GM12874 (cell line): Measurements from ENCODE around the gene PEA15.

ENCODE experiments used
- TF ChIP-seq, protein P1 (sequence below): IDR thresholded peaks from 2 replicates; pipeline ENCODE4 v1.5.1; 2011; ENCODE audit warnings: low read depth, mild to moderate bottlenecking, control low read depth, low read length, moderate library complexity; ENCODE audit not compliant: insufficient read depth

The PEA15 gene

DNA sequence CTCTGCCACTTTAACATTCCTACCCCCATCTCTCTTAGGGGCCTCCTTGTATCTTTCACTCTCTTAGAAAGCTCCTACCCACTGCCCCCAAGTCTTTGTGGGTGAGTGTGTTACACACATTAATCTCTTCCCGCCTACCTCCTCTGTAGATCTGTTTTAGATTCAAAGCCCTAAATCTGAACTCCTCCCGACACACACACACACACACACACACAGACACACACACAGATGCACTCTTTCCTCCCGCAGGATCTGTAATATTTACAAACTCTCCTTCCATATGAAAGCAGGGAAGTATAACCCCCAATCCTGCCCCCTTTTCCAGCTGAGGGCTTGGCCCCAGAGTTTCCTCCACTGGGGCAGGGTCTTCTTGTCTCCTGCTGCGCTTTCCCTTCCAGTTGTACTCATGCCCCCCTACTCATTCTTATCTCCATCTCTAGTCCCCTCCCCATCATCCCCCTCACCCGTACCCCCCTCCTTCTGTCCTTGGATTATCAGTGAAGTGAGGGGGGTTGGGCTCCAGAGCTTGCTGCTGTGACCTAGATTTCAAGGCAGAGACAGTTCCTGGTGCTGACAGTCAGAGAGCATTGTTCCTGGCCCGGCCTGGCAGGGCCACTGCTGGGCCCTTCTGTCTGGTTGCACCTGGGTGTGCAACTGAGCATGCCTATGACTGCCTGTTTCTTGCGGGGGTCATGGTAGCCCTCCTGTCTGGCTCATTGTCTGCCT lies 4.3 kb downstream of the PEA15 start:
- TF ChIP-seq, protein P1, sequence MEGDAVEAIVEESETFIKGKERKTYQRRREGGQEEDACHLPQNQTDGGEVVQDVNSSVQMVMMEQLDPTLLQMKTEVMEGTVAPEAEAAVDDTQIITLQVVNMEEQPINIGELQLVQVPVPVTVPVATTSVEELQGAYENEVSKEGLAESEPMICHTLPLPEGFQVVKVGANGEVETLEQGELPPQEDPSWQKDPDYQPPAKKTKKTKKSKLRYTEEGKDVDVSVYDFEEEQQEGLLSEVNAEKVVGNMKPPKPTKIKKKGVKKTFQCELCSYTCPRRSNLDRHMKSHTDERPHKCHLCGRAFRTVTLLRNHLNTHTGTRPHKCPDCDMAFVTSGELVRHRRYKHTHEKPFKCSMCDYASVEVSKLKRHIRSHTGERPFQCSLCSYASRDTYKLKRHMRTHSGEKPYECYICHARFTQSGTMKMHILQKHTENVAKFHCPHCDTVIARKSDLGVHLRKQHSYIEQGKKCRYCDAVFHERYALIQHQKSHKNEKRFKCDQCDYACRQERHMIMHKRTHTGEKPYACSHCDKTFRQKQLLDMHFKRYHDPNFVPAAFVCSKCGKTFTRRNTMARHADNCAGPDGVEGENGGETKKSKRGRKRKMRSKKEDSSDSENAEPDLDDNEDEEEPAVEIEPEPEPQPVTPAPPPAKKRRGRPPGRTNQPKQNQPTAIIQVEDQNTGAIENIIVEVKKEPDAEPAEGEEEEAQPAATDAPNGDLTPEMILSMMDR, result no peak

DNA sequence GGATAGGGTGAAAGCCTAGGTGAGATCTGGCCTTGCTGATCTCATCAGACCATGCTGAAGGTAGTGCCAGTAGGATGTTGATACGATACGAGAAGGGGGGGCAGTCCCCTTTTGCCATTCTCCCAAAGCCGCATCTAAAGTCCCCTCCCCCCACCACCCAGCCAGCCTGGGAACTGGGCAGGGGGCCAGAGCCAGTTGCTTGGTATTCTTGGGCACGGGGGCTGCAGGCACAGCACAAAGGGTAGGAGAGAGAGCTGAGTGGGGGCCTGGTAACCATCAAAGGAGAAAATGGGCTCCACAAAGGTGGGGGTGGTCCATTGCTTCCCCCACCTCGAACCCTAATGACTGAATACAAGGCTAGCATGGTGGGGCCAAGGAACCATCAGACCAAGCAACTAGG lies 5.4 kb downstream of the PEA15 start:
- TF ChIP-seq, protein P1, result no peak

DNA sequence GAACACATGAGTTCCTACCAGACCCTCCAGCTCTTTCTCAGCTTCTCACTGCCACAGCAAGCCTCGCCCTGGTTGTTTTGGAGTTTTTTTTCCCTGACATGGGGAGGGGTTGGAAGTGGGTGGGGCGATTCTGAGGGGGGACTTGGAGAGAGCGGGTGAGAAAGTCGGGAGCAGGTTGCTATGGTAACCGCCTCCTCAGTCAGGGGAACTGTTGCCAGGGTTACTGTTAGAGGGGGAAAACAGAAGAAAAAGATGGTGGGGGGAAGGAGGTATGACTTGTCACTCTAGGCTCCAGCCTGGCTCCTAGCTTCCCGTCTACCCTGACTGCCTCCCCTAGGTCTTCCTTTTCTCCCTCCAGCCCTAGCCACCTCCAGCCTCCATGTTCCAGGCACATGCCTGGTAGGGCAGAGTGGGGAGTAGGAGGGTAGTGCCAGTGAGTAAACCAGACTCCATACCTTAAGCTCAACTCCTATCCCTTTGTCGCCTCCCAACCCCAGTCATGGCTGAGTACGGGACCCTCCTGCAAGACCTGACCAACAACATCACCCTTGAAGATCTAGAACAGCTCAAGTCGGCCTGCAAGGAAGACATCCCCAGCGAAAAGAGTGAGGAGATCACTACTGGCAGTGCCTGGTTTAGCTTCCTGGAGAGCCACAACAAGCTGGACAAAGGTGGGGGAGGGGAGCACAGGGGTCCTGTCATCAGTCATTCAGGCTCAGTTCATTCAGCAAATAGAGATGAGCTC lies 6.0 kb downstream of the PEA15 start:
- TF ChIP-seq, protein P1, result no peak

DNA sequence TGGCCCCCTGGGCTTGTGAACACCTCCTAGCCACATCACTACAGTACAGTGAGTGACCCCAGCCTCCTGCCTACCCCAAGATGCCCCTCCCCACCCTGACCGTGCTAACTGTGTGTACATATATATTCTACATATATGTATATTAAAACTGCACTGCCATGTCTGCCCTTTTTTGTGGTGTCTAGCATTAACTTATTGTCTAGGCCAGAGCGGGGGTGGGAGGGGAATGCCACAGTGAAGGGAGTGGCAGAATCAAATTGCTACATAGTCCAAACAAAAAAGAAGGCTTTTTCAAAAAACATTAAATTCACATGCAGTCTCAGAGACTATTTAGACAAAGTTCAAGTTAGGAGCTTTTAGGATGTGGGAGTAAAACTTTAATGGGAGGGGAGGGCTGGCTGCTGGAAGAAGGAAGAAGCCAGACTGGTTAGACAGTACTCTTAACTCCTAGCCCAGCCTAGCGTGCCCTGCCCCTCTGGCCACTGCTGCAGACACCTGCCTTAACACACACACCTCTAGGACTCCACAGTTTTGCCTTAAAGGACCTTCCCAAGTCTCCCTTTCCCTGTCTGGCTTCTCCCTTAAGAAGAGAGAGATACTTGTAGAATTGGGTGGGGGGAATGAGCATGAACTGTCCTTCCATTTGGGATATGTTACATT lies 9.4 kb downstream of the PEA15 start:
- TF ChIP-seq, protein P1, result no peak

DNA sequence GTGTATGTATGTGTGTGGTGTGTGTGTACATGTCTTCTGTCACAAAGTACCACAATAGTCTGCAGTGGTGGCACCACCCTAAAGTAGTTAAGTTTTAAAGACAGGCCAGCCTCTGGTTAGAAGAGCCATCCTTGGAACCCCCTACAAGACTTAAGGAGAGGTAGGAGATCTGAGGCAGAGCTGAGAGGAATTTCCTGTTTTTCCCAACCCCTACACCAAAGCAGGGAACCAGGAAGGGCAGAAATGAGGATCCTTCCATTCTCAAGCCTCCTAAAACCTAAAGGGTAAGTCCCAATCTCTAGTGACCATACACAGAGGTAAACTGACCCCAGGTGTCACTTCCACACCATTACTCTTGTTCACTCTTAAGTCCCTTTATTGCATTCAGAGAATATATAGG lies 11.1 kb downstream of the PEA15 start:
- TF ChIP-seq, protein P1, result no peak

DNA sequence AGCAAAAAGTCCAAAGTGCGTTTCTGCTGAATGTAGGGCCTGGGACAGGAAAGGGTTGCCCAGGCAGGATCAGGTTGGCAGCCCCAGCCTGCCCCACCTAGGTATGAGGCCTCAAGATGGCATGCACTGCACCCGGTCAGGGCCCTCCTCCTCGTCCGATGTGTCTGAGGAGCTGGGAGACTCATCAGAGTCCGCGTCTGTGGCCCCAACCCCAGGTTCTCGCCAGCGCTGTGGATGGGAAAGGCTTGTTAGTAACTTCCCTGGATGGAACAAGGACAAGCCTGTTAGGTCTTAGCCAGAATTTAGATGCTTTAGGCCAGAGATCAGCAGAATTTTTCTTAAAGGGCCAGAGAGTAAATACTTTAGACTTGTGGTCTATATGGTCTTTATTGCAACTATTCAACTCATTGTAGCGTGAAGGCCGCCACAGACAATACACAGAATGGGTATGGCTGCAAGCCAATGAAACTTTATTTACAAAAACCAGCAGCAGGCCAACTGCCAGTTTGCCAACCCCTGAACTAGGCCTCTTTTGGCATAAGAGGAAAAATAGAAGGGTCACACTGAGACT lies 12.4 kb downstream of the PEA15 start:
- TF ChIP-seq, protein P1, result no peak
